Nephron (organoid): ENCODE measurements around the gene ADGRG6.
A peak's percentile ranks its signal among the peaks of the same experiment; 100 is the strongest.

Experiments used
- H3K27ac Mint-ChIP-seq, 3 experiments: 2 replicates each; pipeline ENCODE4 v1.8.0; 2020; ENCODE audit warnings: mixed read lengths in 3 of 3, mild to moderate bottlenecking in 2 of 3, moderate library complexity in 1 of 3
- H3K27me3 Mint-ChIP-seq: 2 replicates; pipeline ENCODE4 v1.8.0; 2021; ENCODE audit warnings: low read depth, mild to moderate bottlenecking, moderate library complexity, mixed read lengths
- H3K36me3 Mint-ChIP-seq: 2 replicates; pipeline ENCODE4 v1.8.0; 2020; ENCODE audit warnings: low read depth, mixed read lengths
- H3K4me1 Mint-ChIP-seq: 2 replicates; pipeline ENCODE4 v1.8.0; 2020; ENCODE audit warnings: mixed read lengths
- H3K4me3 Mint-ChIP-seq, 3 experiments: 2 replicates each; pipeline ENCODE4 v1.8.0; 2020; ENCODE audit warnings: mild to moderate bottlenecking in 3 of 3, mixed read lengths in 3 of 3, moderate library complexity in 2 of 3
- H3K9me3 Mint-ChIP-seq: 2 replicates; pipeline ENCODE4 v1.8.0; 2020; ENCODE audit warnings: mixed read lengths
- CTCF ChIP-seq, 3 experiments: fragments of 200-600 bp; sonication (generic); IDR thresholded peaks; one replicate each; pipeline ENCODE4 v1.5.0; 2021; ENCODE audit warnings: antibody characterized with exemption in 3 of 3; ENCODE audit not compliant: unreplicated experiment in 3 of 3

ADGRG6 gene

GRCh38 chr6:142376800-142377496, 75.1 kb downstream of the ADGRG6 start:
- Mint-ChIP-seq H3K36me3 (no peaks in the 10 kb centered on the region), H3K4me1 (peaks cover 38% of the 10 kb centered on the region), H3K27me3 (no peaks in the 10 kb centered on the region), H3K4me3 (no peak overlapping the region), H3K27ac (peak overlapping the region; percentile 94 to 99 (median 96)), H3K9me3 (no peaks in the 10 kb centered on the region)
- TF ChIP-seq CTCF (IDR thresholded peaks at IDR 0.05; ENCODE audit: unreplicated experiment in 3 of 3) = no peak

- Mint-ChIP-seq H3K4me1 (peaks cover 38% of the 10 kb centered on the region), H3K27ac (peak overlapping the region; percentile 94 to 99 (median 96)), H3K27me3 (no peaks in the 10 kb centered on the region), H3K4me3 (no peak overlapping the region), H3K36me3 (no peaks in the 10 kb centered on the region), H3K9me3 (no peaks in the 10 kb centered on the region)
- TF ChIP-seq CTCF (IDR thresholded peaks at IDR 0.05; ENCODE audit: unreplicated experiment in 3 of 3) = no peak
Observed at GRCh38 chr6:142377497-142377848, 75.7 kb downstream of the ADGRG6 start.

DNA sequence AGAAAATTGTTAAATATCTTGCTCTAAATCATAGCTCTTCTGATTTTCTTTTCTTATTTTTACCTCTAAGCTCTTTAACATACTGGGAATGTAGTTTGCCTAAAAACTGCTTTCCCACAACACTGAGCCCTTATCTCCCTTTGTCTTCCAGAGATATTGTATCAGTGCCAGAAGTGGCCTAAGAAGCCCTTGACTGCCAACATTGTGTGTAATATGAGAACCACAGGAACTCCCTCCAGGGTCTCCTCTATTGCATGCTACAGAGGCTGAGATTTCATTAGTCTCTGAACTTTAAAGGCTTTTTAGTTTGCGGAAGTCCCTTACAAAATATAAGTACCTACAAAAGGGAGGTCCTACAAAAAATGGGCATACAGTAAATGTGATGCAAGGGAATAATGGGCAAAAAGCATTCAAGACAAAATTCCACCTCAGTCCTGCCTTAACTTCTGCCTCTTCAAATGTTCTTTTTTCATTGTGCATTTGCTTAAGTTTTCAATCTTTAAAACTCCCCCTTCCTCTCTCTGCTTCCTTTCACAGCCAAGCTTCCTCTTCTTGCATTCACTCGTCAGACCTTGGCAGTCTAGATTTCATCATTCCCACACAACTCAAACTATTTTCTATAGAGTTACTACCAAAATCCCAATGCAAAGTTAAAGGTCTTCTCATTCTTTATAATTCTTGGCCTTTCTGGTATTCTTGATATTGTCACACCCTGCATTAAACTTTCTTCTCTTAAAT, 76.5 kb downstream of the ADGRG6 start:
- no peaks in the 10 kb centered on the region for H3K27me3 Mint-ChIP-seq
- TF ChIP-seq CTCF (IDR thresholded peaks at IDR 0.05; ENCODE audit: unreplicated experiment in 3 of 3) = no peak
- no peaks in the 10 kb centered on the region for H3K36me3 Mint-ChIP-seq
- H3K27ac Mint-ChIP-seq = peak overlapping the region; percentile 93 to 94 (median 93)
- H3K4me1 Mint-ChIP-seq = peaks cover 38% of the 10 kb centered on the region
- H3K4me3 Mint-ChIP-seq = peak overlapping the region in 1 of 3 experiments; percentile 7
- no peaks in the 10 kb centered on the region for H3K9me3 Mint-ChIP-seq

- Mint-ChIP-seq H3K4me3 (no peak overlapping the region), H3K4me1 (peaks cover 39% of the 10 kb centered on the region), H3K9me3 (no peaks in the 10 kb centered on the region), H3K27ac (peak overlapping the region; percentile 45 to 52 (median 50)), H3K27me3 (no peaks in the 10 kb centered on the region), H3K36me3 (no peaks in the 10 kb centered on the region)
- TF ChIP-seq CTCF (IDR thresholded peaks at IDR 0.05; ENCODE audit: unreplicated experiment in 3 of 3) = no peak
Observed at GRCh38 chr6:142380626-142381025, 78.8 kb downstream of the ADGRG6 start.

DNA sequence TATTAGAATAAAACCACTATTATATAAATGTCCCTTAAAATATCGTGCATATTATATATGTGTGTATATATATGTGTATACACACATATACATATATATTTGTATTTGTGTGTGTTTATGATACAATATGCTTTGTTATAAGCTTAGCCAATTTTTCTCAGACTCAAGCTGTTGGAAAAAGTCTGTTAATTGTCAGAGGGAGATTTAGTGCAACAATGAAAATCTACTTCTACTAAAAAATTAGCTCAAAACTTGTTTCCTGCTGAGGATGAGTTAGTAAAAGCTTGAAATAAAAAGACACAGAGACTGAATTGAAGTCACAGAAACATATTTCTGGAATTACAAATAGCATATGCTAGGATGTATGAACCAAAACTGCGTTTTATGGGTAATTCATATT, 79.4 kb downstream of the ADGRG6 start:
- no peaks in the 10 kb centered on the region for H3K27me3 Mint-ChIP-seq
- peak overlapping the region in 1 of 3 experiments; percentile 52 for H3K27ac Mint-ChIP-seq
- H3K4me3 Mint-ChIP-seq = no peak overlapping the region
- TF ChIP-seq CTCF (IDR thresholded peaks at IDR 0.05; ENCODE audit: unreplicated experiment in 3 of 3) = no peak
- H3K9me3 Mint-ChIP-seq = no peaks in the 10 kb centered on the region
- peaks cover 39% of the 10 kb centered on the region for H3K4me1 Mint-ChIP-seq
- H3K36me3 Mint-ChIP-seq = no peaks in the 10 kb centered on the region
